ENCODE results near the gene AGPAT1.
"Not testable (repeated sequence)": the region's sequence is repeated elsewhere in the genome, so short reads cannot be mapped to it uniquely, and the experiment has no call there.

DNA sequence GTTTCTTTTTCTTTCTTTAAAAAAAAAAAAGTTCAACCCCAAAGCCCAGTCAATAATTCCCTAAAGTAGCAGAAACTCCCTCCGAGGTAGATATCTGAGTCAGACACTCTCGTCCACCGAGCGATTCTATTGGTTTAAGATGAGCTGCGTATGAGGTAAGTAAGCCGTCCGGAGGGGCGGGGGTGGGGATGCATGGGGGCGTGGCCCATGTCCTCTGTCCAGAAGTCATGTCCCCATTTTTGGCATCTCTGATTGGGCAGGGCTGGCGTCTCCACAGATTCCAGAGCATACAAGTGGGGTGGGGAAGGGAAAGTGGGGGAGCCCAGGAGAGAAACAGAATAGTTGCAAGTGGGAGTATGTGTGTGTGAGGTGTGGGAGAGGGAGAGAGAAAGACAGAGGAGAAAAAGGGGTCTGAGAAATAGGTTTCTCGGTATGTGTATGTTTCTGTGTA is 9.8 kb upstream of the AGPAT1 start:
- not testable (repeated sequence) for TF ChIP-seq REST (IDR thresholded peaks at IDR 0.05; ENCODE audit: low read depth, low read length)
- TF ChIP-seq, protein P1, sequence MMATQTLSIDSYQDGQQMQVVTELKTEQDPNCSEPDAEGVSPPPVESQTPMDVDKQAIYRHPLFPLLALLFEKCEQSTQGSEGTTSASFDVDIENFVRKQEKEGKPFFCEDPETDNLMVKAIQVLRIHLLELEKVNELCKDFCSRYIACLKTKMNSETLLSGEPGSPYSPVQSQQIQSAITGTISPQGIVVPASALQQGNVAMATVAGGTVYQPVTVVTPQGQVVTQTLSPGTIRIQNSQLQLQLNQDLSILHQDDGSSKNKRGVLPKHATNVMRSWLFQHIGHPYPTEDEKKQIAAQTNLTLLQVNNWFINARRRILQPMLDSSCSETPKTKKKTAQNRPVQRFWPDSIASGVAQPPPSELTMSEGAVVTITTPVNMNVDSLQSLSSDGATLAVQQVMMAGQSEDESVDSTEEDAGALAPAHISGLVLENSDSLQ (IDR thresholded peaks at IDR 0.05): not testable (repeated sequence)

All from GM12878 (cell line).